Fibroblast of the aortic adventitia (primary cell): ENCODE results near the gene GRAMD1A. TPM values are rescaled to one million over a fixed set of nuclear protein-coding genes. Genes with fewer than 3 reads are reported as not detected.

Experiments
- DNase-seq: peaks from one replicate; pipeline ENCODE4 v3.0.0-alpha.2; 2010; ENCODE audit warnings: low read depth
- H3K4me3 ChIP-seq: 2 replicates; pipeline ENCODE4 v1.5.1; 2011; ENCODE audit warnings: low read depth, mild to moderate bottlenecking, control low read depth, low read length, moderate library complexity
- total RNA-seq: library from RNA; depleted of rRNA; stranded (reverse); fragments of >200 nt; gene quantifications from 2 replicates; pipeline ENCODE4 v1.2.3, GENCODE V29; 2012; ENCODE audit warnings: low replicate concordance
- TF ChIP-seq, protein P1 (sequence below): IDR thresholded peaks from 2 replicates; pipeline ENCODE4 v1.5.1; 2011; ENCODE audit warnings: mild to moderate bottlenecking, low read length, control low read depth, inconsistent platforms; ENCODE audit not compliant: insufficient read depth

GRAMD1A gene
- total RNA-seq, 1 donor = 25.1 TPM

- TF ChIP-seq, protein P1, sequence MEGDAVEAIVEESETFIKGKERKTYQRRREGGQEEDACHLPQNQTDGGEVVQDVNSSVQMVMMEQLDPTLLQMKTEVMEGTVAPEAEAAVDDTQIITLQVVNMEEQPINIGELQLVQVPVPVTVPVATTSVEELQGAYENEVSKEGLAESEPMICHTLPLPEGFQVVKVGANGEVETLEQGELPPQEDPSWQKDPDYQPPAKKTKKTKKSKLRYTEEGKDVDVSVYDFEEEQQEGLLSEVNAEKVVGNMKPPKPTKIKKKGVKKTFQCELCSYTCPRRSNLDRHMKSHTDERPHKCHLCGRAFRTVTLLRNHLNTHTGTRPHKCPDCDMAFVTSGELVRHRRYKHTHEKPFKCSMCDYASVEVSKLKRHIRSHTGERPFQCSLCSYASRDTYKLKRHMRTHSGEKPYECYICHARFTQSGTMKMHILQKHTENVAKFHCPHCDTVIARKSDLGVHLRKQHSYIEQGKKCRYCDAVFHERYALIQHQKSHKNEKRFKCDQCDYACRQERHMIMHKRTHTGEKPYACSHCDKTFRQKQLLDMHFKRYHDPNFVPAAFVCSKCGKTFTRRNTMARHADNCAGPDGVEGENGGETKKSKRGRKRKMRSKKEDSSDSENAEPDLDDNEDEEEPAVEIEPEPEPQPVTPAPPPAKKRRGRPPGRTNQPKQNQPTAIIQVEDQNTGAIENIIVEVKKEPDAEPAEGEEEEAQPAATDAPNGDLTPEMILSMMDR = no peak
- no peak overlapping the region for H3K4me3 ChIP-seq
Measured at GRCh38 chr19:35053667-35054293, 53.7 kb downstream of the GRAMD1A start.

DNA sequence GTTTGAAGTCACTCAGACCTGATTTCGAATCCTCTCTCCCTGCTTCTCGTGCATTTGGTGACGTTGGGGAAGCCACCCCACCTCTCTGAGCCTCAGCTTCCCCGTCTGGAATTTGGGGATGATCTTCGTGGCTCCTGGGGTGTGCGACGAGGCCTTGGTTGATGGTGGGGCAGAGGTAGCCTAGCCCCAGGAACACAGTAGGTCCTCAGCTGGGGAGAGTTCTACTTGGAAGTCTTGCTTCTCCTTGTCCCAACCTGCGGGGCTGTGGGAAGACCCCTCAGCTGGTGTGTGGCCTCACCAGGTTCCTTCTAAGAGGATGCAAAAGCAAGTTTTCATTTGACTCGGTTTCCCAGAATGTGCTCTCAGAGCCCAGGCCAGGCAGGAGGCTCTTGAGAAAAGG lies 54.5 kb downstream of the GRAMD1A start:
- DNase-seq = no peak
- TF ChIP-seq, protein P1 = no peak
- H3K4me3 ChIP-seq = no peak overlapping the region

More at GRCh38 chr19:35053667-35054293, 53.7 kb downstream of the GRAMD1A start:
- no peak for DNase-seq

DNA sequence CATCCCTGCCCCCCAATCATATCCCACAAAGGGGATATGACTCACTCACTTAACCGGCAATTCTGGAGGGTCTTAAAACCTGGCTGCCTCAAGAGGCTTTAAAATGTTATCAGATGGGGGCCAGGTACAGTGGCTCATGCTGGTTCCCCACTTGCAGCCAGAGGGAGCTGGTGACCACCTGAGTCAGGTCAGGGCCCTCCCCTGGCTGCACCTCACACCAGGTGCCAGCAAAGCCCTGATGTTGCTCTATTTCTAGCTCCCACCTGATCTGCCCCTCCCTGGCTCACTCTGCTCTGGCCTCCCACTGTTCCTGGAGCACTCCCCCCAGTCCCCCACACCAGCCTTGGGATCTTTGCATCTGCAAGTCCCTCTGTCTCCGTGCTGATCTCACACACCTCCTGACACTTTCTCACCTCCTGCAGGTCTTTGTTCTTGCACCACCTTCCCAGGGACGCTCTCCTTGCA lies 55.6 kb downstream of the GRAMD1A start:
- no peak for DNase-seq
- H3K4me3 ChIP-seq = no peak overlapping the region
- TF ChIP-seq, protein P1 = no peak

DNA sequence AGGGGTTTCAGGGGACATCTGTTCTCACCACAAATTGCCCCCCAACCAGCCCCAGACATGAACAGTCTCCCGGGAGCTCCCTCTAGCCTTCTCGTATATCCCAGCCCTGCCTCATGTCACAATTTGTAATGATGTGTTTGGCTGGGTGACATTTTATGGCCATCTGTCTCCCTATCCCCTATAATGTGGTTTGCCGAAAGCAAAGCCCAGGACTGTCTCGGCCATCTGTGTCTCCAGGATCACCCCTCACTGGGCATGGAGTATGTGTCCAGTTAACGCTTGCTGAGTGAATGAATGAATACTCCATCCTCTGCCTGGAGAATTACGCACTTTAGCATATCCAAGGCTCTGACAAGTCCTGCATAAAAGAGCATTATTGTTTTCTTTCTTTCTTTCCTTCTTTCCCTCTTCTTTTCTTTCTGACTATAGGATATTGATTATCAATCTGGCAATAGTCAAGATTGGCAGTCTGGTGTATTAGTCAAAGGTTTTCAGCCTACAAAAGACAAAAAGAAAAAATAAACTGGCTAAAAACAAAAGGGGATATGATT lies 56.5 kb downstream of the GRAMD1A start:
- no peak for DNase-seq
- TF ChIP-seq, protein P1 = no peak
- no peak overlapping the region for H3K4me3 ChIP-seq

GRCh38 chr19:35058370-35058769 lies 58.2 kb downstream of the GRAMD1A start:
- DNase-seq = no peak
- no peak overlapping the region for H3K4me3 ChIP-seq
- TF ChIP-seq, protein P1 = no peak

- TF ChIP-seq, protein P1 = no peak
Measured at GRCh38 chr19:35059006-35059798, 59.1 kb downstream of the GRAMD1A start.

More at GRCh38 chr19:35059006-35059798, 59.1 kb downstream of the GRAMD1A start:
- DNase-seq = no peak
- no peak overlapping the region for H3K4me3 ChIP-seq
